GM18508 (cell line): ENCODE data around the gene RASD1.
"Not testable (repeated sequence)": the region's sequence is repeated elsewhere in the genome, so short reads cannot be mapped to it uniquely, and the experiment has no call there.

Experiments used
- ATAC-seq: cut with Tn5 transposase; IDR thresholded peaks from one replicate; pipeline ENCODE4 v1.9.1; 2021; ENCODE audit warnings: moderate number of reproducible peaks; ENCODE audit not compliant: insufficient read depth, unreplicated experiment

The RASD1 gene

GRCh38 chr17:17480593-17481148 is 15.5 kb downstream of the RASD1 start:
- ATAC-seq, result no peak

- no peak for ATAC-seq
Measured at GRCh38 chr17:17479209-17479608, 17.0 kb downstream of the RASD1 start.

- ATAC-seq, result no peak
Measured at GRCh38 chr17:17476865-17477467, 19.2 kb downstream of the RASD1 start, which contains the start of gene MED9. MED9 (plus strand) TSS chr17:17477000; CDS start chr17:17477042, 42 bp downstream.

GRCh38 chr17:17474341-17474740 is 21.9 kb downstream of the RASD1 start:
- ATAC-seq, result no peak

- no peak for ATAC-seq
Measured at GRCh38 chr17:17472333-17472920, 23.8 kb downstream of the RASD1 start.

- ATAC-seq, result no peak
Measured at GRCh38 chr17:17469996-17470395, 26.2 kb downstream of the RASD1 start.

- ATAC-seq, result no peak
Measured at GRCh38 chr17:17469358-17469757, 26.8 kb downstream of the RASD1 start.

GRCh38 chr17:17468217-17469010 is 27.8 kb downstream of the RASD1 start:
- ATAC-seq, result no peak

- ATAC-seq, result no peak
Measured at GRCh38 chr17:17467720-17468119, 28.5 kb downstream of the RASD1 start.

GRCh38 chr17:17467016-17467415 is 29.2 kb downstream of the RASD1 start:
- no peak for ATAC-seq

- no peak for ATAC-seq
Measured at GRCh38 chr17:17466511-17466910, 29.7 kb downstream of the RASD1 start.

GRCh38 chr17:17465878-17466277 is 30.3 kb downstream of the RASD1 start:
- ATAC-seq, result not testable (repeated sequence)

GRCh38 chr17:17463821-17464220 is 32.4 kb downstream of the RASD1 start:
- ATAC-seq, result no peak

- no peak for ATAC-seq
Measured at GRCh38 chr17:17462048-17462824, 34.0 kb downstream of the RASD1 start.

GRCh38 chr17:17460038-17460437 is 36.2 kb downstream of the RASD1 start:
- no peak for ATAC-seq

GRCh38 chr17:17457680-17458079 is 38.5 kb downstream of the RASD1 start:
- no peak for ATAC-seq

- ATAC-seq, result no peak
Measured at GRCh38 chr17:17456251-17456650, 39.9 kb downstream of the RASD1 start.

GRCh38 chr17:17455173-17455572 is 41.0 kb downstream of the RASD1 start:
- ATAC-seq, result no peak

- ATAC-seq, result not testable (repeated sequence)
Measured at GRCh38 chr17:17454700-17455099, 41.5 kb downstream of the RASD1 start.

GRCh38 chr17:17454276-17454675 is 41.9 kb downstream of the RASD1 start:
- ATAC-seq, result no peak
